Measurements from ENCODE around the gene FAM78B.

Gene FAM78B

DNA sequence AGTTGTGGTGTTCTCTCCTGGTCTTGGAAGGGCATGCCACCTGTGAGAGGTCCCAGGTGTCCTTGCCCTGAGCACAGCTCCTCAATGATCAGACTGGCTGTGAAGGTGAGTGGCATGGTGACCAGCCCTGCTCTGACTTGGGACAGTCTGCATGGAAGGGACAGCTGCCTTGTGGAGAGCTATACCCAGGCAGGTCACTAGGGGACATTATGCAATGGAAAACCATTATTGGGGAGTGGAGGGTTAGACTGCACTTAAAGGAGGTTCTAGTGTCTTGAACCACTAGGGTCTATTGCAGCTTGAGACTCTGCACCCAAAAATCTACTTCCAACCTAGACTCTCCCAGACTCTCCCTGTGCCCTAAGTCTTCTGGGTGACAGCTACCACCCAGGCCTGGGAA lies 24.8 kb downstream of the FAM78B start:
- no peaks in the 10 kb centered on the region for H3K36me3 ChIP-seq (ENCODE audit: control insufficient read depth, insufficient read depth, low read length)
- H3K27me3 ChIP-seq (ENCODE audit: control insufficient read depth, insufficient read depth, low read length, poor library complexity, severe bottlenecking) = no peaks in the 10 kb centered on the region
- no peak overlapping the region for H3K27ac ChIP-seq (ENCODE audit: insufficient read depth, low read depth, low read length, poor library complexity, severe bottlenecking)
- H3K4me3 ChIP-seq (ENCODE audit: insufficient read depth, low read depth, low read length) = no peak overlapping the region
- no peaks in the 10 kb centered on the region for H3K9me3 ChIP-seq (ENCODE audit: control insufficient read depth, low read length)
- no peaks in the 10 kb centered on the region for H3K4me1 ChIP-seq (ENCODE audit: control insufficient read depth, insufficient read depth, low read length)

DNA sequence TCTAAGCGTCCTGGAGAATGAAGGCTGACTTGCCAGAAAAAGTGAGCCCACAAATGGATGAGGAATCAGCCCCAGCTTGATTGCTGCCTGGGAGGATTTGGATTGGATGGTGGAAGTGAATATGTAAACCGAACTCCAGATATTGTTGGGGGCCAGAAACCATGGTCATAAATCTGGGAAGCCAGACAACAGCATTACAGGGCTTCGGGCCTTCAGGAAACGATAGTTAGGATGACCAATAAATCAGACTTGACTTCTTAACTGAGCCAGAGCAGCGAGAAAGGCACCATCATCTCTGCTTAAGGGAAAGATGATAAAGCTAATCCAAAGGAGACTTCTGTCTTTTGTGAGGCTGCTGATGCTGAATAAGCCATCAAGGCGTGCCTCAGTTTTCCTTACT lies 26.6 kb downstream of the FAM78B start:
- no peak overlapping the region for H3K27ac ChIP-seq (ENCODE audit: insufficient read depth, low read depth, low read length, poor library complexity, severe bottlenecking)
- no peaks in the 10 kb centered on the region for H3K9me3 ChIP-seq (ENCODE audit: control insufficient read depth, low read length)
- no peaks in the 10 kb centered on the region for H3K36me3 ChIP-seq (ENCODE audit: control insufficient read depth, insufficient read depth, low read length)
- no peaks in the 10 kb centered on the region for H3K4me1 ChIP-seq (ENCODE audit: control insufficient read depth, insufficient read depth, low read length)
- H3K4me3 ChIP-seq (ENCODE audit: insufficient read depth, low read depth, low read length) = no peak overlapping the region
- 95% methylated on average over 6 of the region's 6 CpGs for WGBS, 2 experiments
- H3K27me3 ChIP-seq (ENCODE audit: control insufficient read depth, insufficient read depth, low read length, poor library complexity, severe bottlenecking) = no peaks in the 10 kb centered on the region

DNA sequence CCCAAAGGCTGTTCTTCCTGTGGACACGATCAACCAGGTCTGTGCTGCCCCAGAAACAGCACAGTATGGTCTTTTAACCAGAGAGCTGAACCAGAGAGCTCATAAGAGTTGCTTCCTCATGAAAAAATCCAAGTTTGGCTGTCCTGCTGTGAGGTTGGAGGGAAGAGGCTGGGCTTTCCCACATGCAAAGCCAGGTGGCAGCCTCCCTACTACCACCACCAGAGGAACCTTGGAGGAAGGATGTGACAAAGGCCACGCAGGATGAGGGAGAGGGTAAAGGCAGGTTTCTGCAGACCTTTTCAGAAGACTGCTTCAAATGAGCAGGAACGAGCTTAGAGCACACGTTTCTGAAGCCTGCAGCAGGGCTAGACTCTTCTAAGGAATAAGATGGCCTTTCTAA lies 27.1 kb downstream of the FAM78B start:
- Histone ChIP-seq H3K9me3 (ENCODE audit: control insufficient read depth, low read length) (no peaks in the 10 kb centered on the region), H3K4me3 (ENCODE audit: insufficient read depth, low read depth, low read length) (no peak overlapping the region), H3K27ac (ENCODE audit: insufficient read depth, low read depth, low read length, poor library complexity, severe bottlenecking) (no peak overlapping the region), H3K27me3 (ENCODE audit: control insufficient read depth, insufficient read depth, low read length, poor library complexity, severe bottlenecking) (no peaks in the 10 kb centered on the region), H3K36me3 (ENCODE audit: control insufficient read depth, insufficient read depth, low read length) (no peaks in the 10 kb centered on the region), H3K4me1 (ENCODE audit: control insufficient read depth, insufficient read depth, low read length) (no peaks in the 10 kb centered on the region)
- 84 to 86% methylated on average over 4 of the region's 4 CpGs for WGBS, 2 experiments

DNA sequence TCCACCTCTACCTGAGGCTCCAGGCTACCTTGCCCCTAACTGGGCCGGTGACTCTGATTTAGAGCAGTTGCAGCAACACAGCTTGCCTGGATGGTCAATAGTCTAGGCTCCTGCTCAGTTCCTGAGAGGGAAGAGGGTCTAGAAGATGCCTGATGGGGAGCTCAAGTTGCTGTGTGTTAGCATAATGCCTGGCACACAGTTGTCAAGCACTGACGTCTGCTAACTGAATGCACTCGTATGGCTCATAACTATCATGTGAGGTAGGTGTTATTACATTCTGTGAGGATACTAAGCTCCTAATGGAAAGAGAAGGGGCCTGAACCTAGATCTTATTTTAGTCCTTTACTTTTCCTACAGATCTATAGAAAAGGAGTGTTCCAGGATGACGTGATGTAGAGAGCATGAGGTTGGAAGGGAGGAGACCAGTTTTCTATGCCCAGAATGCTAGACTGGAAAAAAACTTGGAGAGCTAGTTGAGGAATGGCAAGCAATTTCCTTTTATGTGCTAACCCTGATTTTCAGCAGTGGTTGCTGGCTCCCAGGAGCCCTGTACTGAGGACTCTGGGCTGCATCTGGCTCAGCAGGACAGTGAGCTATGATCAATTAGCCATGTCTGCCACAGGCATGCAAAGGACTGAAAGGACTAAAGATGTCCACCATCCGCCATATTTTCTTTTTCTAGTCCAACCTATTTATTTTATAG lies 30.0 kb downstream of the FAM78B start:
- Histone ChIP-seq H3K9me3 (ENCODE audit: control insufficient read depth, low read length) (no peaks in the 10 kb centered on the region), H3K4me1 (ENCODE audit: control insufficient read depth, insufficient read depth, low read length) (no peaks in the 10 kb centered on the region), H3K27me3 (ENCODE audit: control insufficient read depth, insufficient read depth, low read length, poor library complexity, severe bottlenecking) (no peaks in the 10 kb centered on the region), H3K27ac (ENCODE audit: insufficient read depth, low read depth, low read length, poor library complexity, severe bottlenecking) (no peak overlapping the region), H3K4me3 (ENCODE audit: insufficient read depth, low read depth, low read length) (no peak overlapping the region), H3K36me3 (ENCODE audit: control insufficient read depth, insufficient read depth, low read length) (no peaks in the 10 kb centered on the region)
- WGBS, 2 experiments = 88 to 96% methylated on average over 4 of the region's 5 CpGs

DNA sequence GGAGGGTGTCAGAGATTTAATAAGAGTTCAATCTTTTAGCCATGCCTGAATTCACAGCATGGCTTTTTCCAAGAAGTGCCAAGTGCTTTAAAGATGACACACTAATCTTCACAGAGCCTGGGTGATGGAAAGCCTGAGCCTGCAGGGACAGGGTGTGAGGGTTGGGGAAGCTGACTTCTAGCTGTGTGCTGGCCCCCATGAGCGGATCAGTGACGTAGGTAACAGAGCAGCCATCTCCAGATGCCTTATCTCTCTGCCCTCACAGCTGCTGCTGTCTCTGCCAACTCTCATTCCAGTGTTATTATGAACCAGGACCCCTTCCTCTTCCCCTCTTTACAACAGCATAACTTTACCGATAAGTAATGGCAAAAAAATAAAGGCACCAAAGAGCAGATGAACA lies 30.6 kb downstream of the FAM78B start:
- Histone ChIP-seq H3K9me3 (ENCODE audit: control insufficient read depth, low read length) (no peaks in the 10 kb centered on the region), H3K4me1 (ENCODE audit: control insufficient read depth, insufficient read depth, low read length) (no peaks in the 10 kb centered on the region), H3K27ac (ENCODE audit: insufficient read depth, low read depth, low read length, poor library complexity, severe bottlenecking) (no peak overlapping the region), H3K27me3 (ENCODE audit: control insufficient read depth, insufficient read depth, low read length, poor library complexity, severe bottlenecking) (no peaks in the 10 kb centered on the region), H3K4me3 (ENCODE audit: insufficient read depth, low read depth, low read length) (no peak overlapping the region), H3K36me3 (ENCODE audit: control insufficient read depth, insufficient read depth, low read length) (no peaks in the 10 kb centered on the region)
- 87 to 93% methylated on average over 3 of the region's 3 CpGs for WGBS, 2 experiments

DNA sequence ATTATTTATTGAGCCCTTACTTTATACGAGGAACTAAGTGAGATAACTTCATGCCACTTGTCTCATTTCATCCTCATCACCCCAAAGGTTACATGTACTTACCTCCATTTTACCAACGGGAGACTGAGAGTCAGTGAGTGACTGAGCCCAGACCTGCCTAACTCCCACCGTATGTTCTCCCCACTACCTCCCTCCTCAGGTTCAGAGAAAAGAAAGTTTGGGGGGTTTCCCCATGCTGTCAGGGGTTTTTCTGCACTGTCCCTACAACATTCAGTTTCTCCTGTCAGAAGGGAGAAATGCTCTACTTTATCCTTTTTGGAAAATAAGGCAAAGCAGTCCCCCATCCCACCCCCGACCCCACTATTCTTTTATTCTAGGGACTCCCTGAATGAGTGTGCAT lies 32.9 kb downstream of the FAM78B start:
- 77 to 89% methylated on average over 3 to 4 of the region's 4 CpGs for WGBS, 2 experiments
- Histone ChIP-seq H3K4me3 (ENCODE audit: insufficient read depth, low read depth, low read length) (no peak overlapping the region), H3K9me3 (ENCODE audit: control insufficient read depth, low read length) (no peaks in the 10 kb centered on the region), H3K4me1 (ENCODE audit: control insufficient read depth, insufficient read depth, low read length) (no peaks in the 10 kb centered on the region), H3K36me3 (ENCODE audit: control insufficient read depth, insufficient read depth, low read length) (no peaks in the 10 kb centered on the region), H3K27me3 (ENCODE audit: control insufficient read depth, insufficient read depth, low read length, poor library complexity, severe bottlenecking) (no peaks in the 10 kb centered on the region), H3K27ac (ENCODE audit: insufficient read depth, low read depth, low read length, poor library complexity, severe bottlenecking) (no peak overlapping the region)

DNA sequence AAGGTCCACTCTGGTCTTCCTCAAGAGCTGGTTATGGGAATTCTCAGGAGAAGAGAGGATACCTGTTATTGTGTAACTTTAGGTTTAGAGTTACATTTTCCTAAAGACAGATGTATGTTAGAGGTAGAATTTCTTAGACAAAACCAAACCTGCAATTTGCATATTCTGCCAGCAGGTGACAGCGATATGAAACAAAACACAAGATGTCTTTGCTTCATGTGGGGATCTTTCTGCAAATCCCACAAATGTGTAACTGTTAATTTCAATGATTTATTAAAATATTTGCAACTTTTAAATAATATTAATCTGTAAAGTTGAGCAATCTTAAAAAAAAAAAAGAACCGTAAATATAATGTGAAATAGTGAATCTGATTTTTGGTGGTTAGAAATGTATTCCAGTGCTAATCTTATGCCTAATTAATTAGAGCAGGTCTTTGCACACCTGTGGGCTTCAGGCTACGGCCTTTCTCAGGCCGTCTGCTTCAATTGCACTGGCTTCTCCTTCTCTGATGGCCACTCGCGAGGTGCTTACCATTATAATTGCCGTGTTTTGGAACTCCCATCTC lies 33.4 kb downstream of the FAM78B start:
- Histone ChIP-seq H3K27ac (ENCODE audit: insufficient read depth, low read depth, low read length, poor library complexity, severe bottlenecking) (no peak overlapping the region), H3K4me3 (ENCODE audit: insufficient read depth, low read depth, low read length) (no peak overlapping the region), H3K36me3 (ENCODE audit: control insufficient read depth, insufficient read depth, low read length) (no peaks in the 10 kb centered on the region), H3K4me1 (ENCODE audit: control insufficient read depth, insufficient read depth, low read length) (no peaks in the 10 kb centered on the region), H3K9me3 (ENCODE audit: control insufficient read depth, low read length) (no peaks in the 10 kb centered on the region), H3K27me3 (ENCODE audit: control insufficient read depth, insufficient read depth, low read length, poor library complexity, severe bottlenecking) (no peaks in the 10 kb centered on the region)
- 89 to 98% methylated on average over 6 to 7 of the region's 7 CpGs for WGBS, 2 experiments

DNA sequence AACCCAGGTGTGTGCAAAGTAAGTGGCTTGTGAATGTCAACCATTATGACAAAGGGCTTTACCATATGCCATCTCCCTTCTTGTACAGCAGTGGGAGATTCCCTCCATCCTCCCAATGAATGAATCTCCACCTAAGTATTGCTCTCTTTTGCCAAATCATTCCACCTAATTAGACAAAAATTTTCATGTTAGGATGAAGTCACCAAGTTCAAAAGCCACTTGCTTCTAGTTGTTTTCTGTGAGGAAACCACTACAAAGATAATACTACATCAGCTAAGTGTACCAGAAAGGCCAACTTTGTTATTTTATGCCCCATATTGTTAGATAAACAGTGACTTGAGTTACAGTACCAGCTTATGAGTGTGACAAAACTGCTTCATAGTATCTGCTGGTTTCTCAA lies 34.3 kb downstream of the FAM78B start:
- Histone ChIP-seq H3K9me3 (ENCODE audit: control insufficient read depth, low read length) (no peaks in the 10 kb centered on the region), H3K4me1 (ENCODE audit: control insufficient read depth, insufficient read depth, low read length) (no peaks in the 10 kb centered on the region), H3K4me3 (ENCODE audit: insufficient read depth, low read depth, low read length) (no peak overlapping the region), H3K36me3 (ENCODE audit: control insufficient read depth, insufficient read depth, low read length) (no peaks in the 10 kb centered on the region), H3K27me3 (ENCODE audit: control insufficient read depth, insufficient read depth, low read length, poor library complexity, severe bottlenecking) (no peaks in the 10 kb centered on the region), H3K27ac (ENCODE audit: insufficient read depth, low read depth, low read length, poor library complexity, severe bottlenecking) (no peak overlapping the region)

DNA sequence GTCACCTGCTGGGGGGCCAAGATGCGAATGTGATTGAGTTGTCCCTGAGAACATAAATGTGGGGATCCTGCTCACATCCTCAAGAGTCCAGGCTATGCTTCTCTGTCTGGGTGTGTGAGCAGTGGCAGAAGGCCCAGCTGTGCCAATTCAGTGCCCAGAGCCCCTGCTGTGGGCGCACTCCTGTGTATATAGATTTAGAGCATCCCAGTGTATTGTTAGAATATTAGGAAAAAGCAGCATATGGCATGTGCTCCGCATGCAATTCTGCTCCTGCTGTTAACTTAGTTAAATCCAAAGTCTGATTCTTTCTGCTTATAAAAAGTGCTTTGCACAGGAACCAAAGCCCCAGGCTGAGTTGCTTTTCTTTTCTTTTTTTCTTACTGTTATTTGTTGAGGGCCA lies 37.8 kb downstream of the FAM78B start:
- Histone ChIP-seq H3K27me3 (ENCODE audit: control insufficient read depth, insufficient read depth, low read length, poor library complexity, severe bottlenecking) (no peaks in the 10 kb centered on the region), H3K27ac (ENCODE audit: insufficient read depth, low read depth, low read length, poor library complexity, severe bottlenecking) (no peak overlapping the region), H3K36me3 (ENCODE audit: control insufficient read depth, insufficient read depth, low read length) (no peaks in the 10 kb centered on the region), H3K4me3 (ENCODE audit: insufficient read depth, low read depth, low read length) (no peak overlapping the region), H3K4me1 (ENCODE audit: control insufficient read depth, insufficient read depth, low read length) (no peaks in the 10 kb centered on the region), H3K9me3 (ENCODE audit: control insufficient read depth, low read length) (no peaks in the 10 kb centered on the region)
- 92 to 93% methylated on average over 3 of the region's 3 CpGs for WGBS, 2 experiments

DNA sequence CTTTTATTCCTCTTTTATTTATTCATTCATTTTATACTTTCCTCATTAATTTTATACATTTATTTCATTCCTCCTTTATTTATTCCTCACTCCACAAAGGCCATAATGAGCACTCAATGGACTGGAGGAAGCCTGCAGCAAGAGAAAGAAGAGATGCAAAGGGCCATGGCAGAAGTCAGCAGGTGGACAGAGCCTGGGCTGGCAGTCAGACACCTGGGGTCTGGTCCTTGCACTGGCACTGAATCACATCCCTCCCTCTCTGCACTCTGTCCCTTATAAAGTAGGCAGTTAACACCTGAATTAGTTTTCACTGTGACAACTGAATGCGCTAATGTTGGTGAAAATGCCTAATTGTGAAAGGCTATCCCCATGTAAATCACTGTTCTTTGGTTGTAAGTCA lies 38.6 kb downstream of the FAM78B start:
- no peaks in the 10 kb centered on the region for H3K36me3 ChIP-seq (ENCODE audit: control insufficient read depth, insufficient read depth, low read length)
- H3K27me3 ChIP-seq (ENCODE audit: control insufficient read depth, insufficient read depth, low read length, poor library complexity, severe bottlenecking) = no peaks in the 10 kb centered on the region
- H3K4me1 ChIP-seq (ENCODE audit: control insufficient read depth, insufficient read depth, low read length) = no peaks in the 10 kb centered on the region
- H3K27ac ChIP-seq (ENCODE audit: insufficient read depth, low read depth, low read length, poor library complexity, severe bottlenecking) = no peak overlapping the region
- no peak overlapping the region for H3K4me3 ChIP-seq (ENCODE audit: insufficient read depth, low read depth, low read length)
- H3K9me3 ChIP-seq (ENCODE audit: control insufficient read depth, low read length) = no peaks in the 10 kb centered on the region
- WGBS, 2 experiments = 97 to 100% methylated on average over 1 of the region's 1 CpG

DNA sequence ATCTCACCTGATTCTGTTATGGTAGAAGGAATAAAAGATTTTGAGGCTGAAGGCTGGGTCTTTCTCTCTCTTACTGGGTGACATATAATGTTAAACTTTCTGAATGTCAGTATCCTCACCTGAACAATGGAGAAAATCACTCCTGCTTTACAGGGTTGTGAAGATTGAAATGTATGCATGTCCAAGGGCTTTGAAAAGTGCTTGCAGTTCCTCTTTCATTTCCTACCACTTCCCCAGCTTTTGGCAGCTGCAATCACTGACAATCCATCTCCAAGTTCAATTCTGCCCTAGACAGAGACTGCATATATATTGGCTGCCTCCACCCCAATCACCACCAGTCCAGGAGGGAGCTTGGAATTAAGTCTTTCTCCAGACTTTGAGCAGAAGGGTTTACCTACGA lies 39.8 kb downstream of the FAM78B start:
- Histone ChIP-seq H3K9me3 (ENCODE audit: control insufficient read depth, low read length) (no peaks in the 10 kb centered on the region), H3K4me3 (ENCODE audit: insufficient read depth, low read depth, low read length) (no peak overlapping the region), H3K36me3 (ENCODE audit: control insufficient read depth, insufficient read depth, low read length) (no peaks in the 10 kb centered on the region), H3K27ac (ENCODE audit: insufficient read depth, low read depth, low read length, poor library complexity, severe bottlenecking) (no peak overlapping the region), H3K4me1 (ENCODE audit: control insufficient read depth, insufficient read depth, low read length) (no peaks in the 10 kb centered on the region), H3K27me3 (ENCODE audit: control insufficient read depth, insufficient read depth, low read length, poor library complexity, severe bottlenecking) (no peaks in the 10 kb centered on the region)
- WGBS, 2 experiments = 78 to 94% methylated on average over 1 of the region's 1 CpG
